Mesenchymal stem cell (in vitro differentiated cells and primary cell): Measurements from ENCODE around the gene STAG3.

ENCODE experiments used
- DNase-seq: peaks from one replicate; pipeline ENCODE4 v3.0.0-alpha.2; 2013
- H2AFZ ChIP-seq: one replicate; pipeline ENCODE4 v1.6.1; 2013; ENCODE audit warnings: low read depth, mild to moderate bottlenecking, control low read depth, inconsistent platforms, low read length, moderate library complexity
- H2AK5ac ChIP-seq: 2 replicates; pipeline ENCODE4 v1.6.1; 2013; ENCODE audit warnings: low read length, moderate library complexity, mild to moderate bottlenecking, inconsistent platforms; ENCODE audit not compliant: severe bottlenecking
- H2BK120ac ChIP-seq: one replicate; pipeline ENCODE4 v1.6.1; 2013; ENCODE audit warnings: low read depth, mild to moderate bottlenecking, inconsistent platforms, low read length, moderate library complexity
- H2BK12ac ChIP-seq, 2 experiments: one replicate each; pipeline ENCODE4 v1.6.1; 2013; ENCODE audit warnings: inconsistent platforms in 2 of 2, low read length in 2 of 2, mild to moderate bottlenecking in 2 of 2, moderate library complexity in 2 of 2, control low read depth in 1 of 2
- H2BK15ac ChIP-seq: one replicate; pipeline ENCODE4 v1.6.1; 2013; ENCODE audit warnings: mild to moderate bottlenecking, low read depth, inconsistent platforms; ENCODE audit not compliant: poor library complexity, severe bottlenecking
- H2BK5ac ChIP-seq: 2 replicates; pipeline ENCODE4 v1.6.1; 2013; ENCODE audit warnings: low read depth, mild to moderate bottlenecking, low read length, control low read depth, inconsistent platforms; ENCODE audit not compliant: poor library complexity, severe bottlenecking
- H3K14ac ChIP-seq, 2 experiments: one replicate each; pipeline ENCODE4 v1.6.1; 2013; ENCODE audit warnings: inconsistent platforms in 2 of 2, low read length in 2 of 2, control low read depth in 1 of 2, mild to moderate bottlenecking in 1 of 2, moderate library complexity in 1 of 2
- H3K18ac ChIP-seq, 2 experiments: one replicate each; pipeline ENCODE4 v1.6.1; 2013; ENCODE audit warnings: inconsistent platforms in 2 of 2, low read length in 2 of 2, control low read depth in 1 of 2, low read depth in 1 of 2, mild to moderate bottlenecking in 1 of 2
- H3K23ac ChIP-seq, 2 experiments: one replicate each; pipeline ENCODE4 v1.6.1; 2013; ENCODE audit warnings: inconsistent platforms in 2 of 2, low read length in 2 of 2, mild to moderate bottlenecking in 2 of 2, moderate library complexity in 2 of 2, control low read depth in 1 of 2
- H3K27ac ChIP-seq: 2 replicates; pipeline ENCODE4 v1.5.1; 2013; ENCODE audit warnings: mild to moderate bottlenecking, moderate library complexity, low read length, control low read depth, inconsistent platforms; ENCODE audit not compliant: poor library complexity, severe bottlenecking
- H3K27me3 ChIP-seq, 2 experiments: 2 replicates each; pipeline versions ENCODE4 v1.6.1 to v1.7.0; 2013; ENCODE audit warnings: low read length in 2 of 2, mild to moderate bottlenecking in 2 of 2, moderate library complexity in 2 of 2, control low read depth in 1 of 2, inconsistent platforms in 1 of 2; ENCODE audit not compliant: control insufficient read depth in 1 of 2, insufficient read depth in 1 of 2
- H3K36me3 ChIP-seq, 2 experiments: 2 replicates each; pipeline versions ENCODE4 v1.6.1 to v1.7.0; 2013; ENCODE audit warnings: low read length in 2 of 2, control low read depth in 1 of 2, inconsistent platforms in 1 of 2, low read depth in 1 of 2, mild to moderate bottlenecking in 1 of 2; ENCODE audit not compliant: insufficient read depth in 2 of 2, control insufficient read depth in 1 of 2
- H3K4ac ChIP-seq, 2 experiments: one replicate each; pipeline ENCODE4 v1.6.1; 2013; ENCODE audit warnings: inconsistent platforms in 2 of 2, low read length in 2 of 2, mild to moderate bottlenecking in 2 of 2, moderate library complexity in 2 of 2, control low read depth in 1 of 2, low read depth in 1 of 2
- H3K4me1 ChIP-seq: 2 replicates; pipeline ENCODE4 v1.6.1; 2013; ENCODE audit warnings: low read depth, low read length, control low read depth; ENCODE audit not compliant: control insufficient read depth, insufficient read depth
- H3K4me2 ChIP-seq: 2 replicates; pipeline ENCODE4 v1.6.1; 2013; ENCODE audit warnings: low read length, mild to moderate bottlenecking, inconsistent platforms; ENCODE audit not compliant: poor library complexity, severe bottlenecking
- H3K4me3 ChIP-seq, 2 experiments: 2 replicates each; pipeline versions ENCODE4 v1.5.1 to v1.7.0; 2013; ENCODE audit warnings: low read length in 2 of 2, mild to moderate bottlenecking in 2 of 2, control low read depth in 1 of 2, low read depth in 1 of 2; ENCODE audit not compliant: insufficient read depth in 1 of 2
- H3K79me1 ChIP-seq: replicated peaks from 2 replicates; pipeline ENCODE4 v1.6.1; 2013; ENCODE audit warnings: mild to moderate bottlenecking, control low read depth, low read length, inconsistent platforms; ENCODE audit not compliant: poor library complexity, severe bottlenecking
- H3K9ac ChIP-seq: 2 replicates; pipeline ENCODE4 v1.7.0; 2013; ENCODE audit warnings: mild to moderate bottlenecking, low read length, moderate library complexity
- H3K9me3 ChIP-seq: 2 replicates; pipeline ENCODE4 v1.7.0; 2013; ENCODE audit warnings: mild to moderate bottlenecking, low read length; ENCODE audit not compliant: control insufficient read depth
- H4K8ac ChIP-seq: one replicate; pipeline ENCODE4 v1.6.1; 2013; ENCODE audit warnings: inconsistent platforms, mild to moderate bottlenecking, low read length, moderate library complexity
- H4K91ac ChIP-seq: one replicate; pipeline ENCODE4 v1.6.1; 2013; ENCODE audit warnings: mild to moderate bottlenecking, low read length, inconsistent platforms
- WGBS: methylation state at CpG from one replicate; pipeline ENCODE4 v1.1.7; 2013; ENCODE audit warnings: mixed read lengths; 5-methylcytosine and 5-hydroxymethylcytosine counted together

Gene STAG3

DNA sequence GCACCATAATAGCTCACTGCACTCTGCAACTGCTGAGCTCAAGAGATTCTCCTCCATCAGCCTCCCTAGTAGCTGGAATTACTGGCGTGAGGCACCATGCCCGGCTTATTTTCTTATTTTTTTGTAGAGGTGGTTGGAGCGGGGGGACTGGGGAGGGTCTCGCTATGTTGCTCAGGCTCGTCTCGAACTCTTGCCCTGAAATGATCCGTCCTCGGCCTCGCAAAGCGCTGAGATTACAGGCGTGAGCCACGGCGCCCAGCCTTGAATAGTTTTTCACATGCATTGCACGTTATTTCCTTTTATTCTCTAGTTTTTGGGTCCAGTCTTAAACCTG is 29.5 kb upstream of the STAG3 start:
- Histone ChIP-seq H3K27ac (peak overlapping the region; percentile 45), H3K4me2 (peak overlapping the region; percentile 81), H4K91ac (peak overlapping the region; percentile 90), H3K27me3 (no peaks in the 10 kb centered on the region), H3K14ac (no peak overlapping the region), H2AK5ac (peak overlapping the region; percentile 53), H4K8ac (peak overlapping the region; percentile 96), H3K4ac (peak overlapping the region in 1 of 2 experiments; percentile 90), H2BK120ac (no peak overlapping the region), H3K79me1 (peaks cover 12% of the 10 kb centered on the region), H3K9me3 (no peaks in the 10 kb centered on the region), H3K36me3 (peaks cover 6 to 15% of the 10 kb centered on the region in 2 experiments), H2AFZ (peak overlapping the region; percentile 94), H3K4me3 (peak overlapping the region in 1 of 2 experiments; percentile 93), H3K18ac (peak overlapping the region; percentile 41 to 73), H3K23ac (no peak overlapping the region), H3K9ac (peak overlapping the region; percentile 93), H2BK15ac (no peak overlapping the region), H2BK12ac (peak overlapping the region in 1 of 2 experiments; percentile 42), H3K4me1 (peaks cover 9% of the 10 kb centered on the region), H2BK5ac (no peak overlapping the region)
- no peak for DNase-seq
- WGBS: 59% methylated on average over 7 of the region's 14 CpGs

DNA sequence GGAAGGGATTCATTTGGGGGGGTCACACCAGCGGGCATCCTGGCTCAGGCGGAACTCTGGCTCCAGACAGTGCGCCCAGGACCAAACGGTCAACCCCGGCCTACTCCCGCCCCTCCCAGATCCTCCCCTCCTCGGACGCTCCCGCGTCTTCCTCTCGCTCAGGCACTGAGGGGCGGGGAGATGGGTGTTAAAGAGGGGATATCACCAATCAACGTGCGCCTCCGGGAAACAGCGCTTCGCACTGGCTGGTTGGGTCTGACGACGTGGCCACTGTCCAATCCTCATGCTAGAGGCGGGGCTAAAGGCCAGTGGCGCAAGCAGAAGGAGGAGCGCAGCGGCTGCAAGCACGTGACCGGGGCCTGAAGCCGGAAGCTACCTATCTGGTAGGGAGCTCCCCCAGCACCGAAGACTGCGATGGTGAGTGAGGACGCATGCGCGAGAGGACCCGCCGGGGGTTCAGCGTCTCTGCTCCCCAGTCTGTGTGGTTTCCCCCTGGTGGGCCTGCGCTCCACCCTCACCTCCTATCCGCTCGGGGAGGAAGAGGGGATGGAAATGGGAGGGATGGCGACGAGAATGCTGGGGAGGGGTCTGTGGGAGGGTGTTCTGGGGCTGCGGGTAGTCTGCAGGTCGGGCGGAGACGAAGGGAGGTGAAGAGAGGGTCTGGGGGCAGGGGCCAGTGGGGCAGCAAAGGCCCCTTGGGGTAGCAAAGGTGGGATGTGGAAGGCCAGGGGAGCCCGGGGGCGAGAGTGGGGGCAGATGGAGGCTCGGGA is 29.0 kb upstream of the STAG3 start, which contains the start of gene LAMTOR4:
TSS of gene LAMTOR4 (plus strand) at position 360 of the 770 bp plus-strand sequence. CDS start at position 415, 55 bp downstream.
- Histone ChIP-seq H2AFZ (peak within 1 kb of the TSS; percentile 94), H3K14ac (peak within 1 kb of the TSS in 1 of 2 experiments; percentile 98), H3K27ac (peak within 1 kb of the TSS; percentile 45), H2BK12ac (peak within 1 kb of the TSS in 1 of 2 experiments; percentile 42), H3K23ac (peak within 1 kb of the TSS in 1 of 2 experiments; percentile 84), H3K9ac (peak within 1 kb of the TSS; percentile 93), H3K18ac (peak within 1 kb of the TSS; percentile 41 to 96), H3K4me3 (peak within 1 kb of the TSS; percentile 82 to 93), H4K91ac (peak within 1 kb of the TSS; percentile 90), H3K4ac (peak within 1 kb of the TSS; percentile 61 to 90), H4K8ac (peak within 1 kb of the TSS; percentile 96), H3K27me3 (no peaks in the 10 kb centered on the region), H3K4me2 (peak within 1 kb of the TSS; percentile 82), H3K4me1 (peaks cover 9% of the 10 kb centered on the region), H3K36me3 (peaks cover 12 to 21% of the 10 kb centered on the region in 2 experiments), H2BK15ac (peak within 1 kb of the TSS; percentile 8), H3K9me3 (no peaks in the 10 kb centered on the region), H3K79me1 (peaks cover 12% of the 10 kb centered on the region), H2AK5ac (peak within 1 kb of the TSS; percentile 53), H2BK120ac (peak within 1 kb of the TSS; percentile 23), H2BK5ac (no peak within 1 kb of the TSS)
- WGBS: under 1% methylated on average over 43 of the region's 46 CpGs
- DNase-seq: peak; percentile 99

GRCh38 chr7:100152404-100152803 is 25.3 kb upstream of the STAG3 start:
- H2BK12ac ChIP-seq: no peak overlapping the region
- H2BK5ac ChIP-seq: no peak overlapping the region
- no peak overlapping the region for H3K4me2 ChIP-seq
- no peak overlapping the region for H3K4me3 ChIP-seq
- no peaks in the 10 kb centered on the region for H3K27me3 ChIP-seq
- no peaks in the 10 kb centered on the region for H3K9me3 ChIP-seq
- H4K8ac ChIP-seq: no peak overlapping the region
- H4K91ac ChIP-seq: no peak overlapping the region
- peaks cover 43 to 51% of the 10 kb centered on the region in 2 experiments for H3K36me3 ChIP-seq
- no peak overlapping the region for H3K4ac ChIP-seq
- DNase-seq: no peak
- no peak overlapping the region for H2AFZ ChIP-seq
- no peak overlapping the region for H3K18ac ChIP-seq
- H3K4me1 ChIP-seq: peaks cover 28% of the 10 kb centered on the region
- no peak overlapping the region for H2BK15ac ChIP-seq
- H2AK5ac ChIP-seq: no peak overlapping the region
- H3K9ac ChIP-seq: no peak overlapping the region
- no peak overlapping the region for H3K27ac ChIP-seq
- H3K79me1 ChIP-seq: peaks cover 29% of the 10 kb centered on the region
- H2BK120ac ChIP-seq: no peak overlapping the region
- H3K23ac ChIP-seq: no peak overlapping the region
- no peak overlapping the region for H3K14ac ChIP-seq

DNA sequence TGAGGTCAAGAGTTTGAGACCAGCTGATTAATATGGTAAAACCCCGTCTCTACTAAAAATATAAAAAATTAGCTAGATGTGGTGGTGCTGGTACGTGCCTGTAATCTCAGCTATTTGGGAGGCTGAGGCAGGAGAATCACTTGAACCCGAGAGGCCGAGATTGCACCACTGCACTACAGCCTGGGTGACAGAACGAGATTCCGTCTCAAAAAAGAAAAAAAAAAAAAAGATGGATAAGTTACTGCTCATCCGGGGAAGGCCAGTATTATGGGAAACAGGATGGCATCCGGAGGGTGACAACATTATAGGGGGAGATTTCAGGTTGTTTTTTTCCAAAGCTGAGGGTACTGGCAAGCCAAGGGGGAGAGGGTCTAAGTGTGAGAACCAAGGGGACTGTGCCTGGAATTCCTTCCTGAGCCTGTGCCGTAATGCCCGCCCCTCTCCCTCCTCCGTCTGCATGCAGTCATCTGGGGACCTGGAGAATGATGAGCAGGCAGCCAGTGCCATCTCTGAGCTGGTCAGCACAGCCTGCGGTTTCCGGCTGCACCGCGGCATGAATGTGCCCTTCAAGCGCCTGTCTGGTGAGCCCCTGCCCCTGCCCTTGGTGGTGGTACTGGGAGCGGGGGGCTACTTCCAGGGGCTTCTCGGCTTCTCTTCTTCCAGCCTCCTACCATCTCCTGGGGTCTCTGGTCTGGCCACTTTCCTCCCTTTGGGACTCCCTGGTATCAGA is 24.6 kb upstream of the STAG3 start:
- no peak overlapping the region for H3K4ac ChIP-seq
- H3K18ac ChIP-seq: no peak overlapping the region
- no peak overlapping the region for H2AK5ac ChIP-seq
- H3K9me3 ChIP-seq: no peaks in the 10 kb centered on the region
- H3K4me2 ChIP-seq: no peak overlapping the region
- H2AFZ ChIP-seq: no peak overlapping the region
- H3K27ac ChIP-seq: no peak overlapping the region
- no peak overlapping the region for H2BK120ac ChIP-seq
- no peak overlapping the region for H4K8ac ChIP-seq
- H4K91ac ChIP-seq: no peak overlapping the region
- no peak overlapping the region for H3K14ac ChIP-seq
- H3K36me3 ChIP-seq: peaks cover 43 to 51% of the 10 kb centered on the region in 2 experiments
- no peak for DNase-seq
- peaks cover 31% of the 10 kb centered on the region for H3K79me1 ChIP-seq
- WGBS: 96% methylated on average over 17 of the region's 18 CpGs
- no peak overlapping the region for H2BK12ac ChIP-seq
- no peak overlapping the region for H2BK5ac ChIP-seq
- H3K27me3 ChIP-seq: no peaks in the 10 kb centered on the region
- H3K4me1 ChIP-seq: peaks cover 33% of the 10 kb centered on the region
- no peak overlapping the region for H3K23ac ChIP-seq
- no peak overlapping the region for H3K9ac ChIP-seq
- no peak overlapping the region for H3K4me3 ChIP-seq
- no peak overlapping the region for H2BK15ac ChIP-seq
